IMR-90 (cell line): ENCODE measurements around the gene PI4KA. TPM values are rescaled to one million over a fixed set of nuclear protein-coding genes. Genes with fewer than 3 reads are reported as not detected.

ENCODE experiments used
- ATAC-seq: fragments of 200-7000 bp; cut with Tn5 transposase; 2 replicates; pipeline ENCODE4 v1.9.1; 2020; ENCODE audit warnings: low read depth, mild to moderate bottlenecking, moderate library complexity
- BruUV-seq: library from RNA; stranded (reverse); fragments of 400-500 nt; replicated peaks from 2 replicates; lab custom pipeline; 2021; lab: Mats Ljungman, UMichigan
- CTCF ChIA-PET: fragments of 300-600 bp; formaldehyde crosslinking; extraction: SDS; loops from one replicate; lab custom pipeline; 2021; ENCODE audit warnings: antibody characterized with exemption; lab: Yijun Ruan, JAX
- POLR2A ChIA-PET: fragments of 300-600 bp; sonication (Branson Sonifier 250); formaldehyde crosslinking; loops from one replicate; lab custom pipeline; 2022; ENCODE audit warnings: antibody characterized with exemption; ENCODE audit not compliant: unreplicated experiment; lab: Charles Lee
- DNase-seq: peaks from one replicate; pipeline ENCODE4 v3.0.0; 2013
- H2AFZ ChIP-seq: replicated peaks from 2 replicates; pipeline ENCODE3; 2013; ENCODE audit warnings: low read length, mild to moderate bottlenecking; ENCODE audit not compliant: poor library complexity
- H2AK5ac ChIP-seq: 2 replicates; pipeline ENCODE4 v1.6.1; 2013; ENCODE audit warnings: low read depth, low read length, inconsistent platforms
- H2AK9ac ChIP-seq: replicated peaks from 2 replicates; pipeline ENCODE3; 2013; ENCODE audit warnings: mild to moderate bottlenecking, low read depth, low read length, moderate library complexity; ENCODE audit not compliant: poor library complexity
- H2BK120ac ChIP-seq: 2 replicates; pipeline ENCODE4 v1.6.1; 2013; ENCODE audit warnings: low read depth, low read length, inconsistent platforms
- H2BK15ac ChIP-seq: 3 replicates; pipeline ENCODE4 v1.6.1; 2013; ENCODE audit warnings: low read depth, low read length, inconsistent platforms
- H2BK20ac ChIP-seq: 2 replicates; pipeline ENCODE4 v1.6.1; 2013; ENCODE audit warnings: low read depth, mild to moderate bottlenecking, inconsistent platforms, low read length, moderate library complexity
- H2BK5ac ChIP-seq: 2 replicates; pipeline ENCODE4 v1.6.1; 2013; ENCODE audit warnings: mild to moderate bottlenecking, low read depth, low read length, inconsistent platforms; ENCODE audit not compliant: poor library complexity, severe bottlenecking
- H3K14ac ChIP-seq: replicated peaks from 2 replicates; pipeline ENCODE4 v1.6.1; 2013; ENCODE audit warnings: low read depth, low read length, inconsistent platforms
- H3K18ac ChIP-seq: 2 replicates; pipeline ENCODE4 v1.6.1; 2013; ENCODE audit warnings: low read depth, low read length, control low read depth
- H3K23ac ChIP-seq: 2 replicates; pipeline ENCODE4 v1.6.1; 2013; ENCODE audit warnings: low read depth, low read length, inconsistent platforms
- H3K27ac ChIP-seq: 2 replicates; pipeline ENCODE4 v1.5.1; 2013; ENCODE audit warnings: mild to moderate bottlenecking, control low read depth, low read length; ENCODE audit not compliant: insufficient read depth
- H3K27me3 ChIP-seq: 2 replicates; pipeline ENCODE4 v1.6.1; 2013; ENCODE audit warnings: low read length; ENCODE audit not compliant: control insufficient read depth, insufficient read depth
- H3K36me3 ChIP-seq: 2 replicates; pipeline ENCODE4 v1.6.1; 2013; ENCODE audit warnings: low read length, mixed read lengths; ENCODE audit not compliant: control insufficient read depth, insufficient read depth
- H3K4ac ChIP-seq: 2 replicates; pipeline ENCODE4 v1.6.1; 2013; ENCODE audit warnings: low read depth, low read length, inconsistent platforms
- H3K4me1 ChIP-seq: 2 replicates; pipeline ENCODE4 v1.6.1; 2013; ENCODE audit warnings: low read length, mixed read lengths; ENCODE audit not compliant: control insufficient read depth, insufficient read depth
- H3K4me2 ChIP-seq: 2 replicates; pipeline ENCODE4 v1.6.1; 2013; ENCODE audit warnings: low read depth, mild to moderate bottlenecking, control low read depth, low read length, moderate library complexity
- H3K4me3 ChIP-seq: 2 replicates; pipeline ENCODE4 v1.5.1; 2013; ENCODE audit warnings: low read depth, mild to moderate bottlenecking, control low read depth, low read length, moderate library complexity; ENCODE audit not compliant: insufficient read depth
- H3K56ac ChIP-seq: 2 replicates; pipeline ENCODE4 v1.6.1; 2013; ENCODE audit warnings: low read length, inconsistent platforms; ENCODE audit not compliant: insufficient read depth; ENCODE audit errors: extremely low read depth
- H3K79me1 ChIP-seq, 2 experiments: 2 replicates each; pipeline ENCODE4 v1.6.1; 2013; ENCODE audit warnings: low read length in 2 of 2, inconsistent platforms in 1 of 2, low read depth in 1 of 2
- H3K9ac ChIP-seq: 2 replicates; pipeline ENCODE4 v1.6.1; 2013; ENCODE audit warnings: low read depth, low read length, control low read depth
- H3K9me1 ChIP-seq: 2 replicates; pipeline ENCODE4 v1.6.1; 2013; ENCODE audit warnings: low read length, inconsistent platforms; ENCODE audit not compliant: insufficient read depth
- H3K9me3 ChIP-seq: 2 replicates; pipeline ENCODE4 v1.6.1; 2013; ENCODE audit warnings: low read length; ENCODE audit not compliant: control insufficient read depth, insufficient read depth
- H4K20me1 ChIP-seq: 2 replicates; pipeline ENCODE4 v1.6.1; 2013; ENCODE audit warnings: low read length, inconsistent platforms; ENCODE audit not compliant: insufficient read depth
- H4K5ac ChIP-seq: 2 replicates; pipeline ENCODE4 v1.6.1; 2013; ENCODE audit warnings: mild to moderate bottlenecking, low read depth, low read length, control low read depth
- H4K8ac ChIP-seq, 2 experiments: 2 replicates each; pipeline ENCODE4 v1.6.1; 2013; ENCODE audit warnings: low read depth in 2 of 2, low read length in 2 of 2, control low read depth in 1 of 2, inconsistent platforms in 1 of 2
- H4K91ac ChIP-seq: 2 replicates; pipeline ENCODE4 v1.6.1; 2013; ENCODE audit warnings: low read depth, low read length, inconsistent platforms; ENCODE audit not compliant: insufficient read depth
- CEBPB ChIP-seq: IDR thresholded peaks from 2 replicates; pipeline ENCODE4 v1.6.1; 2012; ENCODE audit warnings: low read depth, low read length, improper control_type of control experiment
- CHD1 ChIP-seq: IDR thresholded peaks from 2 replicates; pipeline ENCODE4 v1.6.1; 2012; ENCODE audit warnings: low read depth, low read length, improper control_type of control experiment
- CTCF ChIP-seq: conservative IDR thresholded peaks from 2 replicates; pipeline ENCODE4 v1.5.1; 2012; ENCODE audit warnings: mild to moderate bottlenecking, low read depth, low read length, improper control_type of control experiment
- MAFK ChIP-seq: IDR thresholded peaks from 2 replicates; pipeline ENCODE4 v1.6.1; 2012; ENCODE audit warnings: low read depth, low read length, improper control_type of control experiment
- MAZ ChIP-seq: IDR thresholded peaks from 2 replicates; pipeline ENCODE4 v1.6.1; 2012; ENCODE audit warnings: low read depth, mild to moderate bottlenecking, low read length, improper control_type of control experiment, moderate library complexity, borderline replicate concordance
- MXI1 ChIP-seq: IDR thresholded peaks from 2 replicates; pipeline ENCODE4 v1.6.1; 2012; ENCODE audit warnings: low read depth, mild to moderate bottlenecking, low read length, moderate library complexity, borderline replicate concordance
- NFE2L2 ChIP-seq: fragments of 150-350 bp; IDR thresholded peaks from 2 replicates; pipeline ENCODE4 v1.6.1; 2016; ENCODE audit warnings: low read depth, mild to moderate bottlenecking, low read length
- POLR2A ChIP-seq: IDR thresholded peaks from 2 replicates; pipeline ENCODE4 v1.6.1; 2012; ENCODE audit warnings: mild to moderate bottlenecking, low read depth, low read length
- RAD21 ChIP-seq: IDR thresholded peaks from 2 replicates; pipeline ENCODE4 v1.6.1; 2012; ENCODE audit warnings: low read length, improper control_type of control experiment
- RCOR1 ChIP-seq: IDR thresholded peaks from 2 replicates; pipeline ENCODE4 v1.6.1; 2012; ENCODE audit warnings: mild to moderate bottlenecking, low read length, improper control_type of control experiment; ENCODE audit not compliant: insufficient replicate concordance
- RFX5 ChIP-seq: IDR thresholded peaks from 2 replicates; pipeline ENCODE4 v1.8.0; 2012; ENCODE audit warnings: low read depth, mild to moderate bottlenecking, low read length, moderate library complexity
- SMC3 ChIP-seq: fragments of 150-350 bp; IDR thresholded peaks from 2 replicates; pipeline ENCODE4 v1.6.1; 2016; ENCODE audit warnings: low read depth, mild to moderate bottlenecking, antibody characterized with exemption, low read length, moderate library complexity
- WGBS, 2 experiments: methylation state at CpG; one replicate each; pipeline versions ENCODE4 v1.1.5 to v1.1.7; 2013; ENCODE audit warnings: missing lambda C conversion rate in 2 of 2; ENCODE audit not compliant: insufficient read length in 1 of 2; ENCODE audit errors: extremely low coverage in 2 of 2; 5-methylcytosine and 5-hydroxymethylcytosine counted together
- dilution Hi-C: fragments of 300-500 bp; cut with HindIII; formaldehyde crosslinking; loops from one replicate; pipeline ENCODE4 v1.14.3; 2018; ENCODE audit warnings: low sequenced_read_pairs; ENCODE audit not compliant: unreplicated experiment
- in situ Hi-C: fragments of 300-500 bp; cut with MboI; formaldehyde crosslinking; loops from 3 replicates; pipeline ENCODE4 v1.14.3; 2019; ENCODE audit warnings: low sequenced_read_pairs, inconsistent platforms, mixed read lengths
- intact Hi-C: fragments of 100-400 bp; cut with micrococcal nuclease; formaldehyde crosslinking; loops from 2 replicates; pipeline ENCODE4 v1.10.0; 2022
- polyA plus RNA-seq, 3 experiments: library from polyadenylated mRNA; depleted of rRNA; stranded (reverse); fragments of >200 nt; gene quantifications; 2 replicates each; pipeline ENCODE4 v1.2.3, GENCODE V29; 2012; ENCODE audit warnings: low replicate concordance in 1 of 3
- total RNA-seq: library from RNA; depleted of rRNA; stranded (reverse); fragments of >200 nt; gene quantifications from 2 replicates; pipeline ENCODE4 v1.2.3, GENCODE V29; 2012
- TF ChIP-seq, protein P1 (sequence below): fragments of 150-350 bp; IDR thresholded peaks from 2 replicates; pipeline ENCODE4 v1.6.1; 2017; ENCODE audit warnings: mild to moderate bottlenecking, antibody characterized with exemption, low read length, low read depth

Gene PI4KA
- total and polyA plus RNA-seq, 2 of the 4 experiments (the other 2 are of a cell fraction): 16.8 to 35.5 TPM

DNA sequence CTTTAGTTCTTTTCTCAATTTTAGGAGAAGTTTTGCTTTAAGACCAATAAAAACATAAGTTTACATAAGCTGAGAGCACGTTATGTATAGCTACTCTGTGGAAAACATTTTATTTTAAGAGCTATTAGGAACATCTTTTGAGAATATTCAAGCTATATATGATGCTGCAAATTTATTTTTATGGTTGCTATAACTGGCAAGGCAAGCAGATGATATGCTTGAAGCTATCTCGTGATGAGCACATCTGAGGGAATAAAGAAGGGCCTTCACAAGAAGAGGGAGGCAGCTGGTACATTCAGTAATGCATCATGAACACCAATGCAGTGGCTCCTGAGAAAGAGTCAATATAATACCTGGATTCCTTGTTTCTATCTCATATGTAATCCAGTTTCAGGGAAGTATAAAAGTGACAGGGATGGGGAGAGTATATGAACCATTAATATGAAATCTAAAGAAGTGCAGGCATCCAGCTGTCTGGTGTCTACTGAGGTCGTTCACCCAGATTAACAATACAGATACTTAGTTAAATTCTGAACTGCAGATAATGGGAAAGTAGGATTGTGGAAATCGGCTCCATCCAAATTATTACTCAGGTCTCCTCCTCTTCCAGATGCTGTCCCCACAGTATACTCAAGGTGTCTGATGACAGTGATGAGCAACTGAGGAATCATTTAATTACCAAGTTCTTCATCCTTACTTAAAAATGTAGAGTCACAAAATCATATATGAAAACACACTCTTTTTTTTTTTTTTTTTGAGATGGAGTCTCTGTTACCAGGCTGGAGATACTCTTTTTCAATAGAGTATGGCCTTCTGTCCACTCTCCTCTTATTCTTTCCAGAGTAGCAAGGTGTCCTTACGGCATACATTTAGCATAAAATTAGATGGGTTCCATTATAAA is 185.1 kb downstream of the PI4KA start (continued):
- TF ChIP-seq, protein P1, sequence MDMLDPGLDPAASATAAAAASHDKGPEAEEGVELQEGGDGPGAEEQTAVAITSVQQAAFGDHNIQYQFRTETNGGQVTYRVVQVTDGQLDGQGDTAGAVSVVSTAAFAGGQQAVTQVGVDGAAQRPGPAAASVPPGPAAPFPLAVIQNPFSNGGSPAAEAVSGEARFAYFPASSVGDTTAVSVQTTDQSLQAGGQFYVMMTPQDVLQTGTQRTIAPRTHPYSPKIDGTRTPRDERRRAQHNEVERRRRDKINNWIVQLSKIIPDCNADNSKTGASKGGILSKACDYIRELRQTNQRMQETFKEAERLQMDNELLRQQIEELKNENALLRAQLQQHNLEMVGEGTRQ: no peak

GRCh38 chr22:20672732-20673131 is 185.9 kb downstream of the PI4KA start:
- no peak overlapping the region for H3K4me2 ChIP-seq
- no peak overlapping the region for H2AK5ac ChIP-seq
- no peak overlapping the region for H2BK15ac ChIP-seq
- H3K9me1 ChIP-seq: no peaks in the 10 kb centered on the region
- no peak overlapping the region for H3K27ac ChIP-seq
- H3K23ac ChIP-seq: no peak overlapping the region
- no peaks in the 10 kb centered on the region for H3K9me3 ChIP-seq
- in situ Hi-C loops (no loop called here), intact Hi-C loops (no loop called here), dilution Hi-C loops (no loop called here)
- BruUV-seq: no TSS peak
- no peak overlapping the region for H2AFZ ChIP-seq
- H3K4ac ChIP-seq: no peak overlapping the region
- H3K14ac ChIP-seq: no peak overlapping the region
- H4K20me1 ChIP-seq: no peaks in the 10 kb centered on the region
- H3K79me1 ChIP-seq: no peaks in the 10 kb centered on the region
- H3K36me3 ChIP-seq: no peaks in the 10 kb centered on the region
- no CpG with 5 or more reads among the region's 3 CpGs for WGBS, 2 experiments
- H3K4me3 ChIP-seq: no peak overlapping the region
- no peak overlapping the region for H2BK5ac ChIP-seq
- POLR2A ChIA-PET: no interaction called here
- H3K27me3 ChIP-seq: peaks cover 16% of the 10 kb centered on the region
- no peak for ATAC-seq
- H3K9ac ChIP-seq: no peak overlapping the region
- H3K4me1 ChIP-seq: no peaks in the 10 kb centered on the region
- no peak overlapping the region for H2AK9ac ChIP-seq
- no peak overlapping the region for H3K56ac ChIP-seq
- CTCF ChIA-PET: no interaction called here
- no peak overlapping the region for H4K5ac ChIP-seq
- no peak overlapping the region for H4K91ac ChIP-seq
- no peak overlapping the region for H3K18ac ChIP-seq
- no peak overlapping the region for H4K8ac ChIP-seq
- H2BK120ac ChIP-seq: no peak overlapping the region
- H2BK20ac ChIP-seq: no peak overlapping the region
- DNase-seq: no peak
- TF ChIP-seq MAFK: no peak
- no peak for TF ChIP-seq RCOR1
- TF ChIP-seq MXI1: no peak
- no peak for TF ChIP-seq CTCF
- no peak for TF ChIP-seq NFE2L2
- no peak for TF ChIP-seq RFX5
- no peak for TF ChIP-seq RAD21
- TF ChIP-seq, protein P1: no peak
- no peak for TF ChIP-seq SMC3
- TF ChIP-seq MAZ: no peak
- no peak for TF ChIP-seq CEBPB
- no peak for TF ChIP-seq CHD1
- no peak for TF ChIP-seq POLR2A
